Panc1 (cell line): ENCODE results near the gene PRRX1. TPM values are rescaled to one million over a fixed set of nuclear protein-coding genes. Genes with fewer than 3 reads are reported as not detected.

Experiments
- ATAC-seq: fragments of 200-7000 bp; cut with Tn5 transposase; 2 replicates; pipeline ENCODE4 v1.9.1; 2020; ENCODE audit warnings: mild to moderate bottlenecking, moderate library complexity
- BruUV-seq: library from RNA; stranded (reverse); fragments of 400-500 nt; replicated peaks from 2 replicates; lab custom pipeline; 2021; lab: Mats Ljungman, UMichigan
- CTCF ChIA-PET: fragments of 300-600 bp; sonication (Branson Sonifier 250); formaldehyde crosslinking; loops from one replicate; lab custom pipeline; 2022; ENCODE audit warnings: antibody characterized with exemption; lab: Charles Lee
- POLR2A ChIA-PET: fragments of 300-600 bp; sonication (Branson Sonifier 250); formaldehyde crosslinking; loops from one replicate; lab custom pipeline; 2022; ENCODE audit warnings: antibody characterized with exemption; lab: Charles Lee
- DNase-seq: peaks from one replicate; pipeline ENCODE4 v3.0.0-alpha.2; 2010; ENCODE audit warnings: low read depth, low spot score
- H3K27ac ChIP-seq: 2 replicates; pipeline ENCODE4 v1.5.1; 2011; ENCODE audit warnings: mild to moderate bottlenecking, low read length, inconsistent platforms
- H3K27me3 ChIP-seq: fragments of 200-500 bp; sonication (Bioruptor generic); 2 replicates; pipeline ENCODE4 v1.6.0; 2014; ENCODE audit warnings: low read length, inconsistent platforms; ENCODE audit not compliant: control insufficient read depth, insufficient read depth
- H3K36me3 ChIP-seq: fragments of 200-500 bp; sonication (Bioruptor generic); 2 replicates; pipeline ENCODE4 v1.5.1; 2014; ENCODE audit warnings: inconsistent platforms, mild to moderate bottlenecking, low read length, moderate library complexity; ENCODE audit not compliant: control insufficient read depth, insufficient read depth
- H3K4me1 ChIP-seq: 2 replicates; pipeline ENCODE4 v1.5.1; 2011; ENCODE audit warnings: inconsistent platforms, mild to moderate bottlenecking, low read length, moderate library complexity; ENCODE audit not compliant: control insufficient read depth, insufficient read depth
- H3K4me3 ChIP-seq, 2 experiments: 2 replicates each; pipeline ENCODE4 v1.5.1; 2011 to 2012; ENCODE audit warnings: low read depth in 2 of 2, low read length in 2 of 2, mild to moderate bottlenecking in 2 of 2, inconsistent platforms in 1 of 2, moderate library complexity in 1 of 2
- H3K9me3 ChIP-seq: fragments of 200-500 bp; sonication (Bioruptor generic); 2 replicates; pipeline ENCODE4 v1.5.1; 2014; ENCODE audit warnings: low read depth, mild to moderate bottlenecking, inconsistent platforms, low read length, moderate library complexity; ENCODE audit not compliant: control insufficient read depth, insufficient read depth
- POLR2AphosphoS5 ChIP-seq: IDR thresholded peaks from 2 replicates; pipeline ENCODE4 v1.6.1; 2012; ENCODE audit warnings: mild to moderate bottlenecking, low read depth, low read length, moderate library complexity
- SIN3A ChIP-seq: IDR thresholded peaks from 2 replicates; pipeline ENCODE4 v1.6.1; 2012; ENCODE audit warnings: low read depth, mild to moderate bottlenecking, low read length, moderate library complexity, borderline replicate concordance; ENCODE audit not compliant: insufficient read depth
- TCF7L2 ChIP-seq: IDR thresholded peaks from 2 replicates; pipeline ENCODE4 v1.6.1; 2011; ENCODE audit warnings: mild to moderate bottlenecking, low read depth, low read length, inconsistent platforms
- in situ Hi-C: cut with HindIII; loops from 2 replicates; pipeline ENCODE4 v1.10.0; 2016; ENCODE audit warnings: low sequenced_read_pairs, low pct_unique_long_range_greater_than_20kb
- intact Hi-C: fragments of 100-400 bp; cut with micrococcal nuclease; formaldehyde crosslinking; loops from one replicate; pipeline ENCODE4 v1.10.0; 2022; ENCODE audit not compliant: unreplicated experiment
- total RNA-seq: library from RNA; stranded (reverse); gene quantifications from one replicate; pipeline ENCODE4 v1.2.1, GENCODE V29; 2021; ENCODE audit not compliant: unreplicated experiment
- TF ChIP-seq, protein P1 (sequence below), 2 experiments: IDR thresholded peaks; 2 replicates each; pipeline ENCODE4 v1.6.1; 2011 to 2012; ENCODE audit warnings: low read depth in 2 of 2, control low read depth in 1 of 2, low read length in 1 of 2, mild to moderate bottlenecking in 1 of 2, moderate library complexity in 1 of 2; ENCODE audit not compliant: insufficient read depth in 1 of 2
- TF ChIP-seq, protein P2 (sequence below): fragments of 450-650 bp; IDR thresholded peaks from 2 replicates; pipeline ENCODE4 v1.5.1; 2017; ENCODE audit warnings: mild to moderate bottlenecking

Gene PRRX1
- total RNA-seq, 1 experiment from 2014 or later: 0.69 TPM

DNA sequence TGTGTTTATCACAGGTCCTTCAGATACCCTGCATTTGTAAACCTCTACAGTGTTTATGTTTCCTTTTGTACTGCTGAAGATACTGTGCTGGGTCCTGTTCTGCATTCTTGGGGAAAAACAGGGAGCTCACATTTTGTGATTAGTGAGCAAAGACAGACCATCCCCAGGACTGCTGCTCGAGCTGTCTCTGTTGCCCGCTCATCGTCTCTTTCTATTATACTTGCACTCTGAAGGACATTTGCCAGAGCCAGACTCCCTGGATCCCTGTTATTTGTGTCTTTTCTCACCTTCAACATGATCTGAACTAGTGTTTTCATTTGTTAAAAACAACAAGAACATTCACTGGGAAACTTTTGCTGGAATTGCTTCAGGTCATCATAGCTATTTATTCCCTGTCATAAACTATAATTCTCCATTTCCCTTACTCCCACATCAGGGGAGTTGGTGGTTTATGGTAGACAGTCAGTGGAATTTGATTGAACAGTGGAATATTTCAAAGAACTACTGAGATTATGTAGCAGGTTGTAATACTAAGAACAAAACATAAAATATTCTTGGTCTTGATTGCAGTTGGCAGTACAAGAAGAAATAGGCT is 53.0 kb downstream of the PRRX1 start:
- Histone ChIP-seq H3K36me3 (no peaks in the 10 kb centered on the region), H3K4me1 (no peaks in the 10 kb centered on the region), H3K27ac (no peak overlapping the region), H3K4me3 (no peak overlapping the region), H3K9me3 (peaks cover 2% of the 10 kb centered on the region; the same call in 1 of the 2 replicates), H3K27me3 (no peaks in the 10 kb centered on the region)
- ATAC-seq (no peak), DNase-seq (no peak)
- ChIA-PET POLR2A (no interaction called here), CTCF (no interaction called here)
- BruUV-seq: no TSS peak
- intact Hi-C loops: no loop called here
- TF ChIP-seq, protein P1, sequence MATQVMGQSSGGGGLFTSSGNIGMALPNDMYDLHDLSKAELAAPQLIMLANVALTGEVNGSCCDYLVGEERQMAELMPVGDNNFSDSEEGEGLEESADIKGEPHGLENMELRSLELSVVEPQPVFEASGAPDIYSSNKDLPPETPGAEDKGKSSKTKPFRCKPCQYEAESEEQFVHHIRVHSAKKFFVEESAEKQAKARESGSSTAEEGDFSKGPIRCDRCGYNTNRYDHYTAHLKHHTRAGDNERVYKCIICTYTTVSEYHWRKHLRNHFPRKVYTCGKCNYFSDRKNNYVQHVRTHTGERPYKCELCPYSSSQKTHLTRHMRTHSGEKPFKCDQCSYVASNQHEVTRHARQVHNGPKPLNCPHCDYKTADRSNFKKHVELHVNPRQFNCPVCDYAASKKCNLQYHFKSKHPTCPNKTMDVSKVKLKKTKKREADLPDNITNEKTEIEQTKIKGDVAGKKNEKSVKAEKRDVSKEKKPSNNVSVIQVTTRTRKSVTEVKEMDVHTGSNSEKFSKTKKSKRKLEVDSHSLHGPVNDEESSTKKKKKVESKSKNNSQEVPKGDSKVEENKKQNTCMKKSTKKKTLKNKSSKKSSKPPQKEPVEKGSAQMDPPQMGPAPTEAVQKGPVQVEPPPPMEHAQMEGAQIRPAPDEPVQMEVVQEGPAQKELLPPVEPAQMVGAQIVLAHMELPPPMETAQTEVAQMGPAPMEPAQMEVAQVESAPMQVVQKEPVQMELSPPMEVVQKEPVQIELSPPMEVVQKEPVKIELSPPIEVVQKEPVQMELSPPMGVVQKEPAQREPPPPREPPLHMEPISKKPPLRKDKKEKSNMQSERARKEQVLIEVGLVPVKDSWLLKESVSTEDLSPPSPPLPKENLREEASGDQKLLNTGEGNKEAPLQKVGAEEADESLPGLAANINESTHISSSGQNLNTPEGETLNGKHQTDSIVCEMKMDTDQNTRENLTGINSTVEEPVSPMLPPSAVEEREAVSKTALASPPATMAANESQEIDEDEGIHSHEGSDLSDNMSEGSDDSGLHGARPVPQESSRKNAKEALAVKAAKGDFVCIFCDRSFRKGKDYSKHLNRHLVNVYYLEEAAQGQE (IDR thresholded peaks at IDR 0.05; ENCODE audit: insufficient read depth in 1 of 2, low read depth in 2 of 2, low read length in 1 of 2): no peak
- no peak for TF ChIP-seq TCF7L2
- TF ChIP-seq, protein P2, sequence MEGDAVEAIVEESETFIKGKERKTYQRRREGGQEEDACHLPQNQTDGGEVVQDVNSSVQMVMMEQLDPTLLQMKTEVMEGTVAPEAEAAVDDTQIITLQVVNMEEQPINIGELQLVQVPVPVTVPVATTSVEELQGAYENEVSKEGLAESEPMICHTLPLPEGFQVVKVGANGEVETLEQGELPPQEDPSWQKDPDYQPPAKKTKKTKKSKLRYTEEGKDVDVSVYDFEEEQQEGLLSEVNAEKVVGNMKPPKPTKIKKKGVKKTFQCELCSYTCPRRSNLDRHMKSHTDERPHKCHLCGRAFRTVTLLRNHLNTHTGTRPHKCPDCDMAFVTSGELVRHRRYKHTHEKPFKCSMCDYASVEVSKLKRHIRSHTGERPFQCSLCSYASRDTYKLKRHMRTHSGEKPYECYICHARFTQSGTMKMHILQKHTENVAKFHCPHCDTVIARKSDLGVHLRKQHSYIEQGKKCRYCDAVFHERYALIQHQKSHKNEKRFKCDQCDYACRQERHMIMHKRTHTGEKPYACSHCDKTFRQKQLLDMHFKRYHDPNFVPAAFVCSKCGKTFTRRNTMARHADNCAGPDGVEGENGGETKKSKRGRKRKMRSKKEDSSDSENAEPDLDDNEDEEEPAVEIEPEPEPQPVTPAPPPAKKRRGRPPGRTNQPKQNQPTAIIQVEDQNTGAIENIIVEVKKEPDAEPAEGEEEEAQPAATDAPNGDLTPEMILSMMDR: no peak
- no peak for TF ChIP-seq SIN3A
- no peak for TF ChIP-seq POLR2AphosphoS5
- in situ Hi-C loops: no loop called here

GRCh38 chr1:170720661-170721060 is 56.7 kb downstream of the PRRX1 start:
- DNase-seq (no peak), ATAC-seq (no peak)
- H3K27me3 ChIP-seq: no peaks in the 10 kb centered on the region
- intact Hi-C loops: no loop called here
- H3K9me3 ChIP-seq: no peaks in the 10 kb centered on the region
- in situ Hi-C loops: no loop called here
- ChIA-PET POLR2A (no interaction called here), CTCF (no interaction called here)
- BruUV-seq: no TSS peak
- no peak overlapping the region for H3K27ac ChIP-seq
- TF ChIP-seq TCF7L2 (no peak), POLR2AphosphoS5 (no peak), SIN3A (no peak)
- TF ChIP-seq, protein P1 (IDR thresholded peaks at IDR 0.05; ENCODE audit: insufficient read depth in 1 of 2, low read depth in 2 of 2, low read length in 1 of 2): no peak
- TF ChIP-seq, protein P2: no peak
- H3K4me3 ChIP-seq: no peak overlapping the region
- no peaks in the 10 kb centered on the region for H3K4me1 ChIP-seq
- H3K36me3 ChIP-seq: no peaks in the 10 kb centered on the region
